NCI-H2227 (cell line): ENCODE data around the gene EML6.
"Not testable (repeated sequence)": the region's sequence is repeated elsewhere in the genome, so short reads cannot be mapped to it uniquely, and the experiment has no call there.

Source experiments
- DNase-seq: peaks from one replicate; lab custom pipeline; 2025; ENCODE audit not compliant: unreplicated experiment; lab: John Stamatoyannopoulos, UW

The EML6 gene

GRCh38 chr2:54723131-54723995 lies at the start of gene EML6:
EML6 (plus strand) TSS chr2:54723662; CDS start chr2:54725062, 1,400 bp downstream.
- DNase-seq: peak; percentile 99

- DNase-seq: no peak
These were observed 48.2 kb upstream of the EML6 start for GRCh38 chr2:54675281-54675680.

GRCh38 chr2:54675738-54676137 lies 47.7 kb upstream of the EML6 start:
- DNase-seq: no peak

GRCh38 chr2:54676656-54677055 lies 46.8 kb upstream of the EML6 start:
- no peak for DNase-seq

GRCh38 chr2:54677476-54678265 lies 45.8 kb upstream of the EML6 start:
- DNase-seq: no peak

GRCh38 chr2:54678719-54679118 lies 44.7 kb upstream of the EML6 start:
- DNase-seq: no peak

- no peak for DNase-seq
These were observed 42.9 kb upstream of the EML6 start for GRCh38 chr2:54680397-54681041.

- DNase-seq: no peak
These were observed 42.0 kb upstream of the EML6 start for GRCh38 chr2:54681416-54681815.

- no peak for DNase-seq
These were observed 39.9 kb upstream of the EML6 start for GRCh38 chr2:54683596-54683995.

GRCh38 chr2:54685263-54685775 lies 38.1 kb upstream of the EML6 start:
- no peak for DNase-seq

- DNase-seq: no peak
These were observed 35.8 kb upstream of the EML6 start for GRCh38 chr2:54687595-54688152.

GRCh38 chr2:54691445-54692135 lies 31.9 kb upstream of the EML6 start:
- DNase-seq: peak; percentile 13

- no peak for DNase-seq
These were observed 30.9 kb upstream of the EML6 start for GRCh38 chr2:54692556-54692955.

GRCh38 chr2:54695378-54695777 lies 28.1 kb upstream of the EML6 start:
- DNase-seq: no peak

- no peak for DNase-seq
These were observed 25.5 kb upstream of the EML6 start for GRCh38 chr2:54697934-54698333.

GRCh38 chr2:54698926-54699325 lies 24.5 kb upstream of the EML6 start:
- not testable (repeated sequence) for DNase-seq

GRCh38 chr2:54699665-54700064 lies 23.8 kb upstream of the EML6 start:
- DNase-seq: no peak

GRCh38 chr2:54701029-54701428 lies 22.4 kb upstream of the EML6 start:
- no peak for DNase-seq

GRCh38 chr2:54704238-54704637 lies 19.2 kb upstream of the EML6 start:
- no peak for DNase-seq
